Measurements from ENCODE around the gene C4orf36.
A peak's percentile ranks its signal among the peaks of the same experiment; 100 is the strongest.
"Not testable (repeated sequence)": the region's sequence is repeated elsewhere in the genome, so short reads cannot be mapped to it uniquely, and the experiment has no call there.

C4orf36 gene

GRCh38 chr4:86893136-86893535 lies 914 bp upstream of the C4orf36 start:
- Mint-ChIP-seq H3K9me3 (no peaks in the 10 kb centered on the region), H3K27me3 (ENCODE audit: low read depth) (peaks cover 7% of the 10 kb centered on the region), H3K4me1 (peaks cover 6% of the 10 kb centered on the region), H3K4me3 (peak overlapping the region; percentile 87 to 93 (median 92)), H3K36me3 (ENCODE audit: low read depth) (no peaks in the 10 kb centered on the region), H3K27ac (peak overlapping the region; percentile 78 to 93 (median 85))
- TF ChIP-seq, protein P1, sequence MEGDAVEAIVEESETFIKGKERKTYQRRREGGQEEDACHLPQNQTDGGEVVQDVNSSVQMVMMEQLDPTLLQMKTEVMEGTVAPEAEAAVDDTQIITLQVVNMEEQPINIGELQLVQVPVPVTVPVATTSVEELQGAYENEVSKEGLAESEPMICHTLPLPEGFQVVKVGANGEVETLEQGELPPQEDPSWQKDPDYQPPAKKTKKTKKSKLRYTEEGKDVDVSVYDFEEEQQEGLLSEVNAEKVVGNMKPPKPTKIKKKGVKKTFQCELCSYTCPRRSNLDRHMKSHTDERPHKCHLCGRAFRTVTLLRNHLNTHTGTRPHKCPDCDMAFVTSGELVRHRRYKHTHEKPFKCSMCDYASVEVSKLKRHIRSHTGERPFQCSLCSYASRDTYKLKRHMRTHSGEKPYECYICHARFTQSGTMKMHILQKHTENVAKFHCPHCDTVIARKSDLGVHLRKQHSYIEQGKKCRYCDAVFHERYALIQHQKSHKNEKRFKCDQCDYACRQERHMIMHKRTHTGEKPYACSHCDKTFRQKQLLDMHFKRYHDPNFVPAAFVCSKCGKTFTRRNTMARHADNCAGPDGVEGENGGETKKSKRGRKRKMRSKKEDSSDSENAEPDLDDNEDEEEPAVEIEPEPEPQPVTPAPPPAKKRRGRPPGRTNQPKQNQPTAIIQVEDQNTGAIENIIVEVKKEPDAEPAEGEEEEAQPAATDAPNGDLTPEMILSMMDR (IDR thresholded peaks at IDR 0.05; ENCODE audit: unreplicated experiment in 3 of 3): no peak

- Mint-ChIP-seq H3K27ac (peak overlapping the region; percentile 78 to 93 (median 85)), H3K27me3 (ENCODE audit: low read depth) (peaks cover 7% of the 10 kb centered on the region), H3K36me3 (ENCODE audit: low read depth) (peaks cover 3% of the 10 kb centered on the region), H3K9me3 (peaks cover 3% of the 10 kb centered on the region), H3K4me3 (peak overlapping the region; percentile 87 to 93 (median 92)), H3K4me1 (peaks cover 6% of the 10 kb centered on the region)
- TF ChIP-seq, protein P1 (IDR thresholded peaks at IDR 0.05; ENCODE audit: unreplicated experiment in 3 of 3): no peak
These were observed 376 bp upstream of the C4orf36 start for GRCh38 chr4:86892636-86892960.

DNA sequence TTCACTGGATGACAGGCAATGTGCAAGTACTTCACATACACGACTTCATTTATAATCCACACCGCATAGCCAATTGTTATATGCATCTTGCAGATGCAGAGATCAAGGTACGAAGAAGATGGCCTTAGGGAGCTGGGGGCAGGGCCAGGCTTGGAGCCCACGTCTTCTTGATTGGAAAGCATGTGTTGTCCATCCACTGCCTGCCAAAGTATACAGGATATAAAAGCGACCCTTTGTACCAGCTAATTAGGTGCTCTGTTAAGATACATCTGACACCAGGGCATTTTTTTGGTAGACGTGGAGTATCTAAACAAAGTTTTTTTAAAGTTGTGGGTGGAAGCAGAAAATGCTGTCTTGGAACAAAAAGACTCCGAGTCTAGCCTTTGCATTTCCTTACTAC lies 1.4 kb downstream of the C4orf36 start:
- Mint-ChIP-seq H3K4me3 (peak overlapping the region; percentile 82 to 87 (median 85)), H3K27me3 (ENCODE audit: low read depth) (peaks cover 7% of the 10 kb centered on the region), H3K27ac (peak overlapping the region; percentile 17 to 83 (median 81)), H3K36me3 (ENCODE audit: low read depth) (peaks cover 6% of the 10 kb centered on the region), H3K4me1 (peaks cover 6% of the 10 kb centered on the region), H3K9me3 (peaks cover 3% of the 10 kb centered on the region)
- TF ChIP-seq, protein P1 (IDR thresholded peaks at IDR 0.05; ENCODE audit: unreplicated experiment in 3 of 3): no peak

- H3K27ac Mint-ChIP-seq: no peak overlapping the region
- TF ChIP-seq, protein P1 (IDR thresholded peaks at IDR 0.05; ENCODE audit: unreplicated experiment in 3 of 3): no peak
- H3K4me1 Mint-ChIP-seq: peaks cover 6% of the 10 kb centered on the region
- peaks cover 24% of the 10 kb centered on the region for H3K9me3 Mint-ChIP-seq
- H3K27me3 Mint-ChIP-seq (ENCODE audit: low read depth): no peaks in the 10 kb centered on the region
- no peak overlapping the region for H3K4me3 Mint-ChIP-seq
- H3K36me3 Mint-ChIP-seq (ENCODE audit: low read depth): peaks cover 10% of the 10 kb centered on the region
These were observed 12.6 kb downstream of the C4orf36 start for GRCh38 chr4:86879641-86880040.

DNA sequence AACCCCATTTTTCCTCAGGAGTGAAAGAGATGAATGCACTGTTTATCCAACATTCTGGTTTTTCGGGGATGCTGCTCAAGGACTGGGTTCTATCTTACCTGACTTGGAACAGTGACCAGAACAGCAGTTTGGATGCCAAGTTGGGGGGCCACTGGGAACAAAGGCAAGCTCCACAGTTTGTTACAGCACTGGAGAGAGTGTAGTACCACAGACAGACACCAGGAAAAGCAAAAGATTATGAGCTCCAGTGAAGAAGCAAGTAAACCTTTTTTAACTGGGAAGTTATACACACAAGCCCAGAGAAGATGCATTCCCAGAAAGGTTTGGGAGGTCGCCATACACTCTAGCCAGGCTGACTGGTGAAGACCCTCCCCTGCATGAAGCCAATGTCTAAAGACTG lies 13.6 kb downstream of the C4orf36 start:
- Mint-ChIP-seq H3K27ac (no peak overlapping the region), H3K4me3 (no peak overlapping the region), H3K4me1 (peaks cover 6% of the 10 kb centered on the region), H3K9me3 (peaks cover 24% of the 10 kb centered on the region), H3K36me3 (ENCODE audit: low read depth) (peaks cover 10% of the 10 kb centered on the region), H3K27me3 (ENCODE audit: low read depth) (no peaks in the 10 kb centered on the region)
- TF ChIP-seq, protein P1 (IDR thresholded peaks at IDR 0.05; ENCODE audit: unreplicated experiment in 3 of 3): no peak

DNA sequence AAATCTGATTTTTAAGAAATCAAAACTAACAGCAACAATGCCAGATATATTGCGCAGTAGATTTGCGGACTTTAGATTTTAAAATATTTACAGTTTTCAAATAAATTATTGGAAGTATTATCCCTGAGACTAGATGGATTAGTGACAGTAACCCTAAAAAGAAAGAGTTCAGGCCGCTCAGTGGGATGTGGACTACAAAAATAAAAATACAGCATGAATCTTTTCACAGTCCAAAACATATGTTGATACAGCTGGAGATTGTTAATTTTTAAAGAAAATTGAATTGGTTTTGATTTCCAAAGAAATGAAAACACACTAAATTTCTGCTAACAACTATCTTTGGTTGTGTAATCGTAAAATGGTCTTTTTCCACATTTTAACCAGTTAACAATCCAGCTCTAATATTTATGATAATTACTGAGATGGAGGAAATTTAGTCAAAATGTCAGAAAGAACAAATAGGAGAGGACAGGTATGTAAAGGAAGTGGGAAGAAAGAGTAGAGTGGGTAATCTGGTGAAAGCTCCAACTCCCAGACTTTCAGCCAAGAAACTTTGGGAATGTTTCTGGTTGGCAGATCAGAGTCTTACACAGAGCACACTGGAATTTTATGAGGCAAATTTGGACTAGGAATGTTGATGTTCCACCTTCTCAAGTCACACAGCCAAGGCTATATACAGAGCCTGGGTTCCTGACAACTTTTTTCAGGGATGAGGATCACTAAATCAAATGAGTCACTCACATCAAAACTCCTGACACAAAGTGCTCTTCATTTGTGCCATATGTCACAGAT lies 15.1 kb downstream of the C4orf36 start:
- H3K4me1 Mint-ChIP-seq: peaks cover 6% of the 10 kb centered on the region
- peaks cover 18% of the 10 kb centered on the region for H3K9me3 Mint-ChIP-seq
- peak overlapping the region; percentile 70 to 87 (median 85) for H3K27ac Mint-ChIP-seq
- no peaks in the 10 kb centered on the region for H3K27me3 Mint-ChIP-seq (ENCODE audit: low read depth)
- peaks cover 10% of the 10 kb centered on the region for H3K36me3 Mint-ChIP-seq (ENCODE audit: low read depth)
- TF ChIP-seq, protein P1 (IDR thresholded peaks at IDR 0.05; ENCODE audit: unreplicated experiment in 3 of 3): no peak
- no peak overlapping the region for H3K4me3 Mint-ChIP-seq

DNA sequence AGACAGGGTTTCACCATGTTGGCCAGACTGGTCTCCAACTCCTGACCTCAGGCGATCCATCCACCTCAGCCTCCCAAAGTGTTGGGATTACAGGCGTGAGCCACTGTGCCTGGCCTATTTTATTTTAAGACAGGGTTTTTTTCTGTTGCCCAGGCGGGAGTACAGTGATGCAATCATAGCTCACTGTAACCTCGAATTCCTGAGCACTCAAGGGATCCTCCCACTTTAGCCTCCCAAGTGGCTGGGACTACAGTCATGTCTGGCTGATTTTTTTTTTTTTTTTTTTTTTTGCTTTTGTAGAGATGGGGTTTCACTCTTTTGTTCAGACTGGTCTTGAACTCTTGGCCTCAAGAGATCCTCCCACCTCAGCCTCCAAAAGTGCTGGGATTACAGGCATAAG lies 16.8 kb downstream of the C4orf36 start:
- Mint-ChIP-seq H3K36me3 (ENCODE audit: low read depth) (peaks cover 10% of the 10 kb centered on the region), H3K9me3 (peaks cover 17% of the 10 kb centered on the region)
- not testable (repeated sequence) for H3K27me3 Mint-ChIP-seq (ENCODE audit: low read depth); H3K27ac Mint-ChIP-seq; H3K4me3 Mint-ChIP-seq; H3K4me1 Mint-ChIP-seq
